Renal cortex interstitium (tissue), 15 donors: ENCODE measurements around the gene UBE2G2. TPM values are rescaled to one million over a fixed set of nuclear protein-coding genes. Genes with fewer than 3 reads are reported as not detected.

Experiments used
- DNase-seq, 11 donors: peaks; one replicate each; pipeline ENCODE4 v3.0.0-alpha.2; 2013; ENCODE audit warnings: low read depth in 9 of 11, low spot score in 4 of 11; ENCODE audit errors: extremely low read depth in 1 of 11
- long read RNA-seq, 16 experiments: transcript quantifications; one replicate each; lab custom pipeline, GENCODE V29; 2026
- polyA plus RNA-seq, 3 donors: library from polyadenylated mRNA; unstranded; fragments of 120-200 nt; gene quantifications; one replicate each; pipeline ENCODE4 v1.2.1, GENCODE V29; 2013; ENCODE audit not compliant: insufficient read length in 3 of 3

The UBE2G2 gene
- 100 to 1,000 TPM in 1 of 3 donors, 10 to 100 TPM in 2; 82.1 to 132 (median 83.4) TPM for polyA plus RNA-seq
- long read RNA-seq, donor 1, full-length matches to known transcripts, result 16 of 16 reads
- long read RNA-seq, donor 1, partial matches to known transcripts, result 0 of 16 reads
- long read RNA-seq, donor 1, other reads (novel, unspliced or antisense), result 0 of 16 reads
- long read RNA-seq, donor 2, full-length matches to known transcripts, result 9 of 9 reads
- long read RNA-seq, donor 2, partial matches to known transcripts, result 0 of 9 reads
- long read RNA-seq, donor 2, other reads (novel, unspliced or antisense), result 0 of 9 reads
- long read RNA-seq, donor 3, full-length matches to known transcripts, result 20 of 20 reads
- long read RNA-seq, donor 3, partial matches to known transcripts, result 0 of 20 reads
- long read RNA-seq, donor 3, other reads (novel, unspliced or antisense), result 0 of 20 reads
- long read RNA-seq, donor 4, full-length matches to known transcripts, result 28 of 28 reads
- long read RNA-seq, donor 4, partial matches to known transcripts, result 0 of 28 reads
- long read RNA-seq, donor 4, other reads (novel, unspliced or antisense), result 0 of 28 reads
- long read RNA-seq, donor 5, full-length matches to known transcripts, result 58 of 58 reads
- long read RNA-seq, donor 5, partial matches to known transcripts, result 0 of 58 reads
- long read RNA-seq, donor 5, other reads (novel, unspliced or antisense), result 0 of 58 reads
- long read RNA-seq, donor 6, full-length matches to known transcripts, result 40 of 40 reads
- long read RNA-seq, donor 6, partial matches to known transcripts, result 0 of 40 reads
- long read RNA-seq, donor 6, other reads (novel, unspliced or antisense), result 0 of 40 reads
- long read RNA-seq, donor 7, full-length matches to known transcripts, result 23 of 23 reads
- long read RNA-seq, donor 7, partial matches to known transcripts, result 0 of 23 reads
- long read RNA-seq, donor 7, other reads (novel, unspliced or antisense), result 0 of 23 reads
- long read RNA-seq, donor 8, full-length matches to known transcripts, result 56 of 56 reads
- long read RNA-seq, donor 8, partial matches to known transcripts, result 0 of 56 reads
- long read RNA-seq, donor 8, other reads (novel, unspliced or antisense), result 0 of 56 reads
- long read RNA-seq, donor 9, full-length matches to known transcripts, result 23 of 23 reads
- long read RNA-seq, donor 9, partial matches to known transcripts, result 0 of 23 reads
- long read RNA-seq, donor 9, other reads (novel, unspliced or antisense), result 0 of 23 reads
- long read RNA-seq, donor 10, full-length matches to known transcripts, result 23 of 23 reads
- long read RNA-seq, donor 10, partial matches to known transcripts, result 0 of 23 reads
- long read RNA-seq, donor 10, other reads (novel, unspliced or antisense), result 0 of 23 reads
- long read RNA-seq, donor 11, full-length matches to known transcripts, result 17 of 17 reads
- long read RNA-seq, donor 11, partial matches to known transcripts, result 0 of 17 reads
- long read RNA-seq, donor 11, other reads (novel, unspliced or antisense), result 0 of 17 reads
- long read RNA-seq, donor 12, full-length matches to known transcripts, result 15 of 15 reads
- long read RNA-seq, donor 12, partial matches to known transcripts, result 0 of 15 reads
- long read RNA-seq, donor 12, other reads (novel, unspliced or antisense), result 0 of 15 reads
- long read RNA-seq, donor 13, full-length matches to known transcripts, result 42 of 42 reads
- long read RNA-seq, donor 13, partial matches to known transcripts, result 0 of 42 reads
- long read RNA-seq, donor 13, other reads (novel, unspliced or antisense), result 0 of 42 reads
- long read RNA-seq, donor 14, full-length matches to known transcripts, result 22 of 22 reads
- long read RNA-seq, donor 14, partial matches to known transcripts, result 0 of 22 reads
- long read RNA-seq, donor 14, other reads (novel, unspliced or antisense), result 0 of 22 reads
- long read RNA-seq, donor 15, full-length matches to known transcripts, result 13 of 13 reads
- long read RNA-seq, donor 15, partial matches to known transcripts, result 0 of 13 reads
- long read RNA-seq, donor 15, other reads (novel, unspliced or antisense), result 0 of 13 reads
- long read RNA-seq, donor 16, full-length matches to known transcripts, result 97 of 103 reads
- long read RNA-seq, donor 16, partial matches to known transcripts, result 0 of 103 reads
- long read RNA-seq, donor 16, other reads (novel, unspliced or antisense), result 6 of 103 reads

GRCh38 chr21:44801468-44802395 lies at the start of gene UBE2G2:
Gene UBE2G2 (minus strand): TSS chr21:44801820. CDS start chr21:44801748, 72 bp downstream.
- DNase-seq, result peak in 9 of 11 donors; percentile 64 to 80 (median 70)

GRCh38 chr21:44850905-44851657 lies 49.5 kb upstream of the UBE2G2 start:
- DNase-seq, result no peak

GRCh38 chr21:44850208-44850800 lies 48.7 kb upstream of the UBE2G2 start:
- no peak for DNase-seq

GRCh38 chr21:44849616-44850130 lies 48.1 kb upstream of the UBE2G2 start:
- DNase-seq, result no peak

GRCh38 chr21:44848821-44849521 lies 47.4 kb upstream of the UBE2G2 start:
- no peak for DNase-seq

- DNase-seq, result no peak
Observed at GRCh38 chr21:44847261-44848056, 45.8 kb upstream of the UBE2G2 start.

- no peak for DNase-seq
Observed at GRCh38 chr21:44846485-44847260, 45.1 kb upstream of the UBE2G2 start.

GRCh38 chr21:44846224-44846484 lies 44.5 kb upstream of the UBE2G2 start:
- DNase-seq, result no peak

GRCh38 chr21:44845418-44846223 lies 44.0 kb upstream of the UBE2G2 start:
- peak in 3 of 11 donors; percentile 33 to 55 (median 33) for DNase-seq

GRCh38 chr21:44844256-44844655 lies 42.6 kb upstream of the UBE2G2 start:
- DNase-seq, result no peak

- no peak for DNase-seq
Observed at GRCh38 chr21:44842721-44843445, 41.3 kb upstream of the UBE2G2 start.

- no peak for DNase-seq
Observed at GRCh38 chr21:44842087-44842486, 40.5 kb upstream of the UBE2G2 start.
